Thyroid gland (tissue), 4 donors: ENCODE measurements around the gene TTC8. TPM values are rescaled to one million over a fixed set of nuclear protein-coding genes. Genes with fewer than 3 reads are reported as not detected.

Source experiments
- DNase-seq, 2 donors: peaks; one replicate each; pipeline ENCODE4 v3.0.0-alpha.2; 2019
- H3K27ac ChIP-seq, 3 donors: fragments of 200-600 bp; sonication (generic); 1 replicate in 2 of 3; 2 replicates in 1 of 3; pipeline ENCODE4 v1.5.1; 2016 to 2019; ENCODE audit warnings: mild to moderate bottlenecking in 1 of 3, moderate library complexity in 1 of 3
- H3K27me3 ChIP-seq: fragments of 200-600 bp; sonication (generic); one replicate; pipeline ENCODE4 v1.5.1; 2019
- H3K36me3 ChIP-seq, 2 donors: fragments of 200-600 bp; sonication (generic); one replicate each; pipeline ENCODE4 v1.5.1; 2016 to 2019
- H3K4me1 ChIP-seq, 2 donors: fragments of 200-600 bp; sonication (generic); one replicate each; pipeline ENCODE4 v1.5.1; 2017 to 2019
- H3K4me3 ChIP-seq, 3 donors: fragments of 200-600 bp; sonication (generic); replicated peaks in 1 of 3; 1 replicate in 2 of 3; 2 replicates in 1 of 3; pipeline ENCODE4 v1.5.1; 2016; ENCODE audit warnings: mild to moderate bottlenecking in 1 of 3
- H3K9me3 ChIP-seq: fragments of 200-600 bp; sonication (generic); one replicate; pipeline ENCODE4 v1.5.1; 2017
- POLR2A ChIP-seq, 2 donors: fragments of 450-650 bp; IDR thresholded peaks; one replicate each; pipeline ENCODE4 v1.6.1; 2017; ENCODE audit warnings: antibody characterized with exemption in 2 of 2, mild to moderate bottlenecking in 2 of 2, moderate library complexity in 1 of 2
- WGBS, 2 donors: methylation state at CpG; one replicate each; pipeline ENCODE4 v1.1.5; 2017; 5-methylcytosine and 5-hydroxymethylcytosine counted together
- intact Hi-C: fragments of 100-400 bp; cut with DNase I; formaldehyde crosslinking; loops from one replicate; pipeline ENCODE4 v1.15.1; 2023
- total RNA-seq, 4 donors: library from RNA; depleted of rRNA; stranded (reverse); fragments of >200 nt; gene quantifications; one replicate each; pipeline ENCODE4 v1.2.3, GENCODE V29; 2016
- TF ChIP-seq, protein P1 (sequence below), 6 experiments: fragments of 200-600 bp in 3 of 6; fragments of 450-650 bp in 3 of 6; sonication (generic) in 3 of 6; IDR thresholded peaks; one replicate each; pipeline ENCODE4 v1.5.1; 2016 to 2019; ENCODE audit warnings: antibody characterized with exemption in 6 of 6, mild to moderate bottlenecking in 2 of 6, inconsistent platforms in 1 of 6, moderate library complexity in 1 of 6

Gene TTC8
- total RNA-seq, 4 donors from 2014 or later, result 51.4 to 118 (median 68.0) TPM

DNA sequence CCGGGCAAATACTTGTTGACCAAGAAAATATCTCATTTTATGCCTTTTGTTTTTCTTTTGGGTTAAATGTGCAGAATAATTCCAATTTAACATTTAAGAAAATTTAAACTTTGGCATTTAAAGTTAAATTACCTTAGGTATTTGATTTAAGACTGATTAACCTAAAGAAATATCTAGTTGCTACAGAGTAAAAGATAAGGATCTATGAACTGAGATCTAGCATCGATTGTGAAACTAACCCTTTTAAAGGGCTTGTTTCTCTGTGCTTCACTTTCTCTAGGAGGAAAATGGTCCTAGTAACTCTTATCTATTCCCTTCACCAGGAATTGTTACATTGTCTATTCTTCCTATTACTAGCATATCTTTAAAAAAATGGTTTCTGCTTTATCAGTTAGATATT, 2.6 kb upstream of the TTC8 start:
- no peaks in the 10 kb centered on the region for H3K27me3 ChIP-seq
- H3K4me3 ChIP-seq, result no peak overlapping the region
- H3K36me3 ChIP-seq, result no peaks in the 10 kb centered on the region
- no peaks in the 10 kb centered on the region for H3K9me3 ChIP-seq
- WGBS, 2 donors, result 63 to 67% methylated on average over 2 of the region's 2 CpGs
- peaks cover 0 to 4% of the 10 kb centered on the region in 2 donors for H3K4me1 ChIP-seq
- no peak for DNase-seq
- H3K27ac ChIP-seq, result no peak overlapping the region
- TF ChIP-seq, protein P1, sequence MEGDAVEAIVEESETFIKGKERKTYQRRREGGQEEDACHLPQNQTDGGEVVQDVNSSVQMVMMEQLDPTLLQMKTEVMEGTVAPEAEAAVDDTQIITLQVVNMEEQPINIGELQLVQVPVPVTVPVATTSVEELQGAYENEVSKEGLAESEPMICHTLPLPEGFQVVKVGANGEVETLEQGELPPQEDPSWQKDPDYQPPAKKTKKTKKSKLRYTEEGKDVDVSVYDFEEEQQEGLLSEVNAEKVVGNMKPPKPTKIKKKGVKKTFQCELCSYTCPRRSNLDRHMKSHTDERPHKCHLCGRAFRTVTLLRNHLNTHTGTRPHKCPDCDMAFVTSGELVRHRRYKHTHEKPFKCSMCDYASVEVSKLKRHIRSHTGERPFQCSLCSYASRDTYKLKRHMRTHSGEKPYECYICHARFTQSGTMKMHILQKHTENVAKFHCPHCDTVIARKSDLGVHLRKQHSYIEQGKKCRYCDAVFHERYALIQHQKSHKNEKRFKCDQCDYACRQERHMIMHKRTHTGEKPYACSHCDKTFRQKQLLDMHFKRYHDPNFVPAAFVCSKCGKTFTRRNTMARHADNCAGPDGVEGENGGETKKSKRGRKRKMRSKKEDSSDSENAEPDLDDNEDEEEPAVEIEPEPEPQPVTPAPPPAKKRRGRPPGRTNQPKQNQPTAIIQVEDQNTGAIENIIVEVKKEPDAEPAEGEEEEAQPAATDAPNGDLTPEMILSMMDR (IDR thresholded peaks at IDR 0.05), result no peak
- no peak for TF ChIP-seq POLR2A (IDR thresholded peaks at IDR 0.05)
- intact Hi-C loops, result no loop called here

DNA sequence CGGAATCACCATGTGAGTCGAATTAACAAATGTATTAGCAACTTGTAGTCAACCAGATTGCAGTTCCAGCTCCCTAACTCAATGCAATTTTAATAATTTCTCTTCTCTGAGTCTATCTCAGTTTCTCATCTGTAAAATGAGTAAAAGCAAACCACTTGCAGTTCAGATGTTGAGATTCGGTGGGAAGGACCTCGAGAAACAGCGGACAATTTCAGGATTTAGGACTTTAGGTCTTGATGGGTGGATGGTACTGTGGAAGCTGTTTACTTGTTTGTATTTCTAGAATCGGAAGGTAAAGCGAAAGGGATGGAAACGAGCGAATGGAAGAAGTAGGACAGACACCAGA, 510 bp upstream of the TTC8 start:
- Histone ChIP-seq H3K27ac (peak overlapping the region; percentile 83 to 90 (median 85)), H3K4me1 (peaks cover 4 to 10% of the 10 kb centered on the region in 2 donors), H3K36me3 (no peaks in the 10 kb centered on the region), H3K4me3 (peak overlapping the region in 2 of 3 donors; percentile 77), H3K27me3 (no peaks in the 10 kb centered on the region), H3K9me3 (no peaks in the 10 kb centered on the region)
- no peak for DNase-seq
- TF ChIP-seq POLR2A (IDR thresholded peaks at IDR 0.05), result no peak
- TF ChIP-seq, protein P1 (IDR thresholded peaks at IDR 0.05), result no peak
- 7 to 8% methylated on average over 9 of the region's 9 CpGs for WGBS, 2 donors
- intact Hi-C loops, result no loop called here

GRCh38 chr14:88825078-88825458, 617 bp downstream of the TTC8 start:
- Histone ChIP-seq H3K9me3 (no peaks in the 10 kb centered on the region), H3K4me3 (peak overlapping the region; percentile 69 to 83 (median 77)), H3K27me3 (no peaks in the 10 kb centered on the region), H3K36me3 (no peaks in the 10 kb centered on the region), H3K27ac (peak overlapping the region; percentile 83 to 90 (median 85)), H3K4me1 (peaks cover 10% of the 10 kb centered on the region in 2 donors)
- WGBS, 2 donors, result 2 to 3% methylated on average over 5 of the region's 5 CpGs
- intact Hi-C loops, result no loop called here
- no peak for DNase-seq
- TF ChIP-seq, protein P1 (IDR thresholded peaks at IDR 0.05), result no peak
- no peak for TF ChIP-seq POLR2A (IDR thresholded peaks at IDR 0.05)

DNA sequence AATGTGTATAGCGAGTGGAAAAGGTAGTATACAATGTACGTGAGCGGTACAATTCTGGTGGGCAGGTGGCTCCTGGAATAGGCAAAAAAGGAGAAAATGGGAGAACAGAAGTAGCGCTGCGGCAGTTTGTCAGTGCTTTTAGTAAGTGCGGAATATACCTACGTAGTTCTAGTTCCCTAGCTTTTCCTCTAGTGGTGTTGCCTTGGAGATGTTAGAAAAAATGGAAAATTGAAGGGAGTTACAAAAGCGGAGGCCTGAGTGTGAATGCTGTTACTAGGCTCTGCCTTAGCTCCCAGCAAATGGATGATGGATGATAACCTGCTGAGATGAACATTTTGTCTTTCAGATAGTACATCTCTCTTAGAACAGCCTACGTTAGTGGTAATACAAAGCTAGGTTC, 1.1 kb downstream of the TTC8 start:
- Histone ChIP-seq H3K4me1 (peaks cover 10% of the 10 kb centered on the region in 2 donors), H3K27me3 (no peaks in the 10 kb centered on the region), H3K36me3 (no peaks in the 10 kb centered on the region), H3K4me3 (peak overlapping the region in 2 of 3 donors; percentile 69 to 77), H3K27ac (no peak overlapping the region), H3K9me3 (no peaks in the 10 kb centered on the region)
- TF ChIP-seq POLR2A (IDR thresholded peaks at IDR 0.05), result no peak
- DNase-seq, result no peak
- WGBS, 2 donors, result 91 to 95% methylated on average over 9 of the region's 9 CpGs
- intact Hi-C loops, result no loop called here

DNA sequence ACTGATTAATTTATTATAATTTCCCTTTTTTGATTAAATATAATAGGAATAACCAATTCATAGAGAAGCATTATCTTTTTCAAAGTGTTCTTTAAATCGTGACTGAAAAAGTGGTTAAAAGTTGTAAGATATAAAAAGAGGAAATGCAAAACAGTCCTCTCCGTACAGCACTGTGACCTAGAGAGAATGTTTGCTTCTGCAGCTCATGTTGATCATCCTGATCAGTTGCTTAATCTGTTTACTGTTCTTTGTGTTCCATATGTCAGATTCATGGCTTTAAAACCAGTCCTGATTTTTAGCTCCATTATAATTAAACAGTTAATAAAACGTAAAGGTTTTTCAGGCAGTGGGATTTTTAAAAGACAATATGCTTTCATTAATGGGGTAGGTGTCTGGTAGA, 4.7 kb downstream of the TTC8 start:
- DNase-seq, result no peak
- Histone ChIP-seq H3K36me3 (no peaks in the 10 kb centered on the region), H3K27ac (no peak overlapping the region), H3K4me3 (no peak overlapping the region), H3K4me1 (peaks cover 24 to 27% of the 10 kb centered on the region in 2 donors), H3K9me3 (no peaks in the 10 kb centered on the region), H3K27me3 (no peaks in the 10 kb centered on the region)
- intact Hi-C loops, result no loop called here
- TF ChIP-seq POLR2A (IDR thresholded peaks at IDR 0.05), result no peak
- TF ChIP-seq, protein P1 (IDR thresholded peaks at IDR 0.05), result no peak
- WGBS, 2 donors, result 71 to 75% methylated on average over 3 of the region's 3 CpGs
